DND-41 (cell line): Measurements from ENCODE around the gene ZMYM3.

Source experiments
- ATAC-seq: fragments of 200-7000 bp; cut with Tn5 transposase; 3 replicates; pipeline ENCODE4 v1.9.1; 2021; ENCODE audit warnings: low read depth; ENCODE audit not compliant: insufficient read depth
- DNase-seq: peaks from one replicate; pipeline ENCODE4 v3.0.0-alpha.2; 2020
- H2AFZ ChIP-seq: 2 replicates; pipeline ENCODE4 v1.6.0; 2012; ENCODE audit warnings: low read depth, low read length
- H3K27ac ChIP-seq: 2 replicates; pipeline ENCODE4 v1.5.1; 2012; ENCODE audit warnings: low read length, inconsistent platforms
- H3K27me3 ChIP-seq: fragments of 200-600 bp; sonication (generic); 2 replicates; pipeline ENCODE4 v1.6.0; 2012; ENCODE audit warnings: low read length, mild to moderate bottlenecking, inconsistent platforms; ENCODE audit not compliant: insufficient read depth, poor library complexity
- H3K36me3 ChIP-seq: 2 replicates; pipeline ENCODE4 v1.5.1; 2012; ENCODE audit warnings: low read length, inconsistent platforms; ENCODE audit not compliant: insufficient read depth
- H3K4me1 ChIP-seq: 2 replicates; pipeline ENCODE4 v1.5.1; 2012; ENCODE audit warnings: mild to moderate bottlenecking, low read length; ENCODE audit not compliant: insufficient read depth
- H3K4me2 ChIP-seq: 2 replicates; pipeline ENCODE4 v1.6.0; 2012; ENCODE audit warnings: mild to moderate bottlenecking, moderate library complexity, low read length, inconsistent platforms; ENCODE audit not compliant: insufficient read depth
- H3K4me3 ChIP-seq, 2 experiments: fragments of 200-600 bp in 1 of 2; shearing (Covaris generic) in 1 of 2; 2 replicates each; pipeline ENCODE4 v1.5.1; 2012 to 2016; ENCODE audit warnings: inconsistent platforms in 2 of 2, low read length in 2 of 2, mild to moderate bottlenecking in 2 of 2, low read depth in 1 of 2, moderate library complexity in 1 of 2
- H3K79me2 ChIP-seq: 2 replicates; pipeline ENCODE4 v1.6.0; 2012; ENCODE audit warnings: low read length, inconsistent platforms; ENCODE audit not compliant: insufficient read depth
- H3K9ac ChIP-seq: 2 replicates; pipeline ENCODE4 v1.6.0; 2012; ENCODE audit warnings: low read depth, mild to moderate bottlenecking, inconsistent platforms, low read length, moderate library complexity
- H3K9me3 ChIP-seq: 2 replicates; pipeline ENCODE4 v1.5.1; 2012; ENCODE audit warnings: low read length, moderate library complexity, mild to moderate bottlenecking, inconsistent platforms; ENCODE audit not compliant: insufficient read depth, severe bottlenecking
- H4K20me1 ChIP-seq: 2 replicates; pipeline ENCODE4 v1.6.0; 2012; ENCODE audit warnings: low read length; ENCODE audit not compliant: insufficient read depth
- CTCF ChIP-seq: IDR thresholded peaks from 2 replicates; pipeline ENCODE4 v1.5.1; 2012; ENCODE audit warnings: borderline replicate concordance, low read length, moderate library complexity, mild to moderate bottlenecking; ENCODE audit not compliant: poor library complexity, severe bottlenecking; ENCODE audit errors: extremely low read depth
- EZH2 ChIP-seq: IDR thresholded peaks from 3 replicates; pipeline ENCODE4 v1.6.1; 2012; ENCODE audit warnings: borderline replicate concordance, low read depth, mild to moderate bottlenecking, moderate library complexity, low read length, inconsistent platforms; ENCODE audit not compliant: severe bottlenecking

ZMYM3 gene

DNA sequence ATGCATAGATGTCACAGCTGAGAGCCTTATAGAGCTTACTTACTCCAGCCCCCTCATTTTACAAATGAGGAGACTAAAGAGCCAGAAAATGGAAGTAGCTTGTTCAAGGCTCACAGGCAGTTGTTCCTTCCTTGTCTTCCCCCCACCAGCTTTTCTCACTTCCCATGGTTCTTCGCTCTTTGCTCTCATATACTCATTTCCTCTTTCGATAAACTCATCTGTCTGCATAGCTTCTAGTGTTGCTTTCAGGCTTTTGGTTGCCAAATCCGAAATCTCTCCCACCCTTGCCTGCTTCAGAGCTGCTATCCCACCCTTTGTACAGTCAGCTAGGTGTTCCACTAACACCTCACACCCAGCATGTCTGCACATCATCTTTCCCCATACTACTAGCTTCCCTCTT, 55.9 kb downstream of the ZMYM3 start:
- peak overlapping the region; percentile 64 for H3K9ac ChIP-seq
- DNase-seq (peak; percentile 46), ATAC-seq (peak; percentile 74)
- H3K9me3 ChIP-seq: no peaks in the 10 kb centered on the region
- peak overlapping the region; percentile 88 for H3K27ac ChIP-seq
- no peaks in the 10 kb centered on the region for H4K20me1 ChIP-seq
- no peak for TF ChIP-seq CTCF
- TF ChIP-seq EZH2: no peak
- H3K79me2 ChIP-seq: peaks cover 34% of the 10 kb centered on the region
- peak overlapping the region; percentile 72 for H3K4me2 ChIP-seq
- H3K36me3 ChIP-seq: no peaks in the 10 kb centered on the region
- H3K27me3 ChIP-seq: no peaks in the 10 kb centered on the region
- peaks cover 22% of the 10 kb centered on the region for H3K4me1 ChIP-seq
- peak overlapping the region; percentile 27 to 58; a peak in 3 of 4 replicates for H3K4me3 ChIP-seq
- H2AFZ ChIP-seq: peak overlapping the region; percentile 77

- H2AFZ ChIP-seq: peak overlapping the region; percentile 51
- no peaks in the 10 kb centered on the region for H3K9me3 ChIP-seq
- peak; percentile 8 for DNase-seq
- no peaks in the 10 kb centered on the region for H4K20me1 ChIP-seq
- peak; percentile 63 for ATAC-seq
- peak overlapping the region; percentile 72 for H3K4me2 ChIP-seq
- peak overlapping the region; percentile 64 for H3K9ac ChIP-seq
- H3K27ac ChIP-seq: peak overlapping the region; percentile 77
- peaks cover 25% of the 10 kb centered on the region for H3K4me1 ChIP-seq
- no peak for TF ChIP-seq CTCF
- TF ChIP-seq EZH2: no peak
- peaks cover 35% of the 10 kb centered on the region for H3K79me2 ChIP-seq
- H3K27me3 ChIP-seq: no peaks in the 10 kb centered on the region
- H3K36me3 ChIP-seq: no peaks in the 10 kb centered on the region
- peak overlapping the region in 1 of 2 experiments; percentile 58; a peak in 3 of 4 replicates for H3K4me3 ChIP-seq
These were observed 57.8 kb downstream of the ZMYM3 start for GRCh38 chrX:71195964-71196649.

DNA sequence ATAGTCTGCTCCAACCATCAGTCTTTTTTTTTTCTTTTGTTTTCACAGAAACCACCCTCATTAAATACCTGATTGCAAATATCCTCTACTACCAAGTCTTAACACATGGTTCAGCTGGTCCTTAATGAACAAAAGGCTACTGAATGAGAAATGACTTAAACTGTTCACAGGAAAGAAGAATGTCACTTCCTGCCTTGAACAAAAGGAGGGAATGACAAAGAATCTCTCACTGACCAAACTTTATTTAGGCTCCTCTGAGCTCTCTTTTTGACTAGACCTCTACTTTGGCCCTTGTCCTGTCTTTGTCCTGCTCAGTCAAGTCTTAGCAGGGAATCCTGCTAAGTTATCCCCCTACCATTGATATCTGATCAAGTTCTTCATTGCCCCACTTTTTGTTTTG, 62.7 kb downstream of the ZMYM3 start:
- TF ChIP-seq CTCF (no peak), EZH2 (no peak)
- Histone ChIP-seq H3K4me2 (no peak overlapping the region), H3K27ac (peak overlapping the region; percentile 31), H3K4me3 (no peak overlapping the region), H2AFZ (no peak overlapping the region), H3K36me3 (no peaks in the 10 kb centered on the region), H4K20me1 (no peaks in the 10 kb centered on the region), H3K79me2 (peaks cover 31% of the 10 kb centered on the region), H3K9me3 (no peaks in the 10 kb centered on the region), H3K4me1 (peaks cover 11% of the 10 kb centered on the region), H3K9ac (no peak overlapping the region), H3K27me3 (no peaks in the 10 kb centered on the region)
- DNase-seq (no peak), ATAC-seq (no peak)
